Measurements from ENCODE around the gene EPB41L2.

The EPB41L2 gene

DNA sequence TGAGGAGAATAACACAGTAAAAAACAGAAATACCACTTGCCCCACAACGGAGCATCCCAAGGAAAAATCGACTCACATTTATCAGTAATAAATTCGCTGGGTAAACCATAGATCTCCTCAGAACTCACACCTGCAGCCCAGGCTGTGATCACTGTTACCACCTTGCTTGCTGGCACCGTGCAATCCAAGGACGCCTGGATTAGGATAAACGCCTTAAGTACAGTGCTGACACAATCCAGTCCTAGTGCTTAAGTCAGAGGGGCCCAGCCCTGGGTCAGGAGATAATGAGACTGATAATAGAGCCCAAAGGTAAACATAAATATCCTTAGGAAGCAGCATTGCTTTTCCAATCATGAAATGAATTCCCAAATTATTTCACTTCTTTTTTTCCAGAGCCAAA lies 62.5 kb downstream of the EPB41L2 start:
- H3K79me2 ChIP-seq (ENCODE audit: insufficient read depth, low read depth): peaks cover 10% of the 10 kb centered on the region; the same call in 1 of the 2 replicates
- no peak overlapping the region for H3K27ac ChIP-seq
- no peak overlapping the region for H3K4me2 ChIP-seq
- no peak overlapping the region for H3K9ac ChIP-seq
- TF ChIP-seq, protein P1, sequence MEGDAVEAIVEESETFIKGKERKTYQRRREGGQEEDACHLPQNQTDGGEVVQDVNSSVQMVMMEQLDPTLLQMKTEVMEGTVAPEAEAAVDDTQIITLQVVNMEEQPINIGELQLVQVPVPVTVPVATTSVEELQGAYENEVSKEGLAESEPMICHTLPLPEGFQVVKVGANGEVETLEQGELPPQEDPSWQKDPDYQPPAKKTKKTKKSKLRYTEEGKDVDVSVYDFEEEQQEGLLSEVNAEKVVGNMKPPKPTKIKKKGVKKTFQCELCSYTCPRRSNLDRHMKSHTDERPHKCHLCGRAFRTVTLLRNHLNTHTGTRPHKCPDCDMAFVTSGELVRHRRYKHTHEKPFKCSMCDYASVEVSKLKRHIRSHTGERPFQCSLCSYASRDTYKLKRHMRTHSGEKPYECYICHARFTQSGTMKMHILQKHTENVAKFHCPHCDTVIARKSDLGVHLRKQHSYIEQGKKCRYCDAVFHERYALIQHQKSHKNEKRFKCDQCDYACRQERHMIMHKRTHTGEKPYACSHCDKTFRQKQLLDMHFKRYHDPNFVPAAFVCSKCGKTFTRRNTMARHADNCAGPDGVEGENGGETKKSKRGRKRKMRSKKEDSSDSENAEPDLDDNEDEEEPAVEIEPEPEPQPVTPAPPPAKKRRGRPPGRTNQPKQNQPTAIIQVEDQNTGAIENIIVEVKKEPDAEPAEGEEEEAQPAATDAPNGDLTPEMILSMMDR (conservative IDR thresholded peaks at IDR 0.05; ENCODE audit: low read depth, low read length): no peak
- H4K20me1 ChIP-seq (ENCODE audit: insufficient read depth): no peaks in the 10 kb centered on the region
- H3K4me1 ChIP-seq (ENCODE audit: low read depth, poor library complexity, severe bottlenecking): no peaks in the 10 kb centered on the region
- H3K27me3 ChIP-seq (ENCODE audit: insufficient read depth, low read depth): no peaks in the 10 kb centered on the region
- no peaks in the 10 kb centered on the region for H3K36me3 ChIP-seq (ENCODE audit: insufficient read depth)
- no peak overlapping the region for H2AFZ ChIP-seq (ENCODE audit: low read depth)
- no peak overlapping the region for H3K4me3 ChIP-seq (IDR thresholded peaks at IDR 0.05; ENCODE audit: insufficient read depth, low read depth, low read length)

DNA sequence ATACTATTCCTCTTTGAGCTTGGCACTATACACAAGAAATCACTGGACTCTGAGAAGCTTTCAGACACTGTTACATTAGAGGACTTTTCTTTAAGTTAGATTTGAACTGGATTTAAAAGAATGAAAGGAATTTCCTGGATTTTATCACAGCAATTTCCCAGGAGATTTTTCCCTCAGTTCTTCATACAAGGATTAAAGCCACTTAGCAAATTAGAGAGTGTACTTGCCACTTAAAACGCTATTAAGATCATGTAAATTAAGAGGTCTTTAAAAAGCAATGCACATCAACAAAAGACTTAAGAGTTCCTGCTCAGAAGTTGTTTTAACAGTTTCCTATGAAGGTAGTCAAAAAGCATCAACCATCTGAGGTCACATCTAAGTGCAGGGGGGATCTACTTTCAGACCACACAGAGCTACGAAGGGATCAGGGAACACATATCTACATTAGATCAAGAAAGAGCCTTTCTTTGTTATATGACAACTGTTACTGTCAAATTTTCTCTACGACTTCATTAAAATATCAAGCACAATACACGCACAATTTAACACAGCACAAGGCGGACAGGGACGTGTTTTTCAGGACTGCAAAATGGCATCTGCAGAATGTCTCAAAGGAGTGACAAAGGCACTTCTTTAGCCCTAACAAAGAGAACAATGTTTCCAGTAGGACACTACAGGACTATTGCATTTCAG lies 65.8 kb downstream of the EPB41L2 start:
- no peak overlapping the region for H2AFZ ChIP-seq (ENCODE audit: low read depth)
- H3K4me3 ChIP-seq (IDR thresholded peaks at IDR 0.05; ENCODE audit: insufficient read depth, low read depth, low read length): no peak overlapping the region

DNA sequence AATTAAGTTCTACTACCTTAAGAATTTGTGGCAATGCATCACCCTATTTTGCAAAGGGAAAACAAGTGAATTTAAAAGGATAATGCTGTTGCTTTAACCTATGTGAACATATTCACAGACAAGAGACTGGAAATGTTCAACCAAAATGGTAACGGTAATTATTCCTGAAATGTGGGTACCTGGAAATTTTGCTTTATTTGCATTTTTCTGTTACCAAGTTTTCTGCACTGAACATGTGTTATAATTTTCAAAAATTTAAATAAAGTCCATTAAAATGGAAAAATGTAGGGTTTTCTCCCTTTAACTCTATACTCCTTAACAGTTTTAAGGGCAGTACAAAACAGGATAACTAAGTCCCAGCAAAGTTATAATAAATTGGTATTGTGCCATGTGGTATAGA lies 66.4 kb downstream of the EPB41L2 start:
- Histone ChIP-seq H3K4me2 (no peak overlapping the region), H3K79me2 (ENCODE audit: insufficient read depth, low read depth) (0 out of 2 replicates have a peak, but pooled peaks cover 10% of the 10 kb centered on the region), H3K4me1 (ENCODE audit: low read depth, poor library complexity, severe bottlenecking) (no peaks in the 10 kb centered on the region), H3K27me3 (ENCODE audit: insufficient read depth, low read depth) (no peaks in the 10 kb centered on the region), H2AFZ (ENCODE audit: low read depth) (no peak overlapping the region), H3K9ac (no peak overlapping the region), H3K36me3 (ENCODE audit: insufficient read depth) (no peaks in the 10 kb centered on the region), H4K20me1 (ENCODE audit: insufficient read depth) (no peaks in the 10 kb centered on the region), H3K27ac (no peak overlapping the region), H3K4me3 (IDR thresholded peaks at IDR 0.05; ENCODE audit: insufficient read depth, low read depth, low read length) (no peak overlapping the region)
- TF ChIP-seq, protein P1 (conservative IDR thresholded peaks at IDR 0.05; ENCODE audit: low read depth, low read length): no peak

More for the DNA sequence above, 65.8 kb downstream of the EPB41L2 start:
- Histone ChIP-seq H3K9ac (no peak overlapping the region), H3K27me3 (ENCODE audit: insufficient read depth, low read depth) (no peaks in the 10 kb centered on the region), H3K79me2 (ENCODE audit: insufficient read depth, low read depth) (0 out of 2 replicates have a peak, but pooled peaks cover 10% of the 10 kb centered on the region), H3K4me2 (no peak overlapping the region), H3K4me1 (ENCODE audit: low read depth, poor library complexity, severe bottlenecking) (no peaks in the 10 kb centered on the region), H3K27ac (no peak overlapping the region), H4K20me1 (ENCODE audit: insufficient read depth) (no peaks in the 10 kb centered on the region), H3K36me3 (ENCODE audit: insufficient read depth) (no peaks in the 10 kb centered on the region)
- TF ChIP-seq, protein P1 (conservative IDR thresholded peaks at IDR 0.05; ENCODE audit: low read depth, low read length): no peak

DNA sequence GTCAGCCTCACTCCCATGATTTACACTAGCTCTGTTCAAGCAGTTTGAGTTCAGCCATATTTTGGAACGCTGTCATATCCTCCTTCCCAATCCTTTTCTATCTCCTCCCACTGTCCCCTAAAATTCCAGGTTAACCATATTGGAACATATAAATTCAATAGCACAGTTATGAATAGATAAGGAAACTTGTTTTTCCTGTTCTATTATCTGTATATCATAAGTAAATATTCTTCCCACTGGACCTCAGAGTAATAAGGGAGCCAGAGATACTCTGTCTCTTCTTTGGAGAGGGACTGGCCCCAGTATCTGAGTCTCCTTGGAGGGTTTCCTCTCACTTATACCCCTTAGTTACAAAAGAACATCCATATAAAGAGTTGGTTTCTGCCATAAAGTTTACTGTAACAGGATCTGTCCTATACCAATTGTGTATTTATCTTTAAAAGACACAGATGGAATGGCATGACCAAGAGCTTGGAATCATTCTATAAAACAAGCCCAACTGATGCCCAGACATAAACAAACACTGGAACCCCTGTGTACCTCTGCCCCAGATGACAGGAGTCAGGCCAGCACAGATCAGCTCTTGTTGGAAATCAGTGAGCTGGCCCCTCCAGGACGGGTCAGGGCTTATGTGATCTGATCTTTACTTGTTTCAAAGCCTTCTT lies 67.1 kb downstream of the EPB41L2 start:
- no peak overlapping the region for H3K4me3 ChIP-seq (IDR thresholded peaks at IDR 0.05; ENCODE audit: insufficient read depth, low read depth, low read length)
- H3K79me2 ChIP-seq (ENCODE audit: insufficient read depth, low read depth): 0 out of 2 replicates have a peak, but pooled peaks cover 10% of the 10 kb centered on the region
- no peak overlapping the region for H3K9ac ChIP-seq
- no peak overlapping the region for H3K27ac ChIP-seq
- no peaks in the 10 kb centered on the region for H3K4me1 ChIP-seq (ENCODE audit: low read depth, poor library complexity, severe bottlenecking)
- H4K20me1 ChIP-seq (ENCODE audit: insufficient read depth): no peaks in the 10 kb centered on the region
- H3K4me2 ChIP-seq: no peak overlapping the region
- no peak overlapping the region for H2AFZ ChIP-seq (ENCODE audit: low read depth)
- H3K27me3 ChIP-seq (ENCODE audit: insufficient read depth, low read depth): no peaks in the 10 kb centered on the region
- H3K36me3 ChIP-seq (ENCODE audit: insufficient read depth): no peaks in the 10 kb centered on the region
- TF ChIP-seq, protein P1 (conservative IDR thresholded peaks at IDR 0.05; ENCODE audit: low read depth, low read length): no peak

All from KMS-11 (cell line).